Mesenchymal stem cell (in vitro differentiated cells and primary cell): ENCODE data around the gene NAXD.
"Not testable (repeated sequence)": the region's sequence is repeated elsewhere in the genome, so short reads cannot be mapped to it uniquely, and the experiment has no call there.

ENCODE experiments used
- DNase-seq: peaks from one replicate; pipeline ENCODE4 v3.0.0-alpha.2; 2013
- H2AFZ ChIP-seq: one replicate; pipeline ENCODE4 v1.6.1; 2013; ENCODE audit warnings: low read depth, mild to moderate bottlenecking, control low read depth, inconsistent platforms, low read length, moderate library complexity
- H2AK5ac ChIP-seq: 2 replicates; pipeline ENCODE4 v1.6.1; 2013; ENCODE audit warnings: low read length, moderate library complexity, mild to moderate bottlenecking, inconsistent platforms; ENCODE audit not compliant: severe bottlenecking
- H2BK120ac ChIP-seq: one replicate; pipeline ENCODE4 v1.6.1; 2013; ENCODE audit warnings: low read depth, mild to moderate bottlenecking, inconsistent platforms, low read length, moderate library complexity
- H2BK12ac ChIP-seq, 2 experiments: one replicate each; pipeline ENCODE4 v1.6.1; 2013; ENCODE audit warnings: inconsistent platforms in 2 of 2, low read length in 2 of 2, mild to moderate bottlenecking in 2 of 2, moderate library complexity in 2 of 2, control low read depth in 1 of 2
- H2BK15ac ChIP-seq: one replicate; pipeline ENCODE4 v1.6.1; 2013; ENCODE audit warnings: mild to moderate bottlenecking, low read depth, inconsistent platforms; ENCODE audit not compliant: poor library complexity, severe bottlenecking
- H2BK5ac ChIP-seq: 2 replicates; pipeline ENCODE4 v1.6.1; 2013; ENCODE audit warnings: low read depth, mild to moderate bottlenecking, low read length, control low read depth, inconsistent platforms; ENCODE audit not compliant: poor library complexity, severe bottlenecking
- H3K14ac ChIP-seq, 2 experiments: one replicate each; pipeline ENCODE4 v1.6.1; 2013; ENCODE audit warnings: inconsistent platforms in 2 of 2, low read length in 2 of 2, control low read depth in 1 of 2, mild to moderate bottlenecking in 1 of 2, moderate library complexity in 1 of 2
- H3K18ac ChIP-seq, 2 experiments: one replicate each; pipeline ENCODE4 v1.6.1; 2013; ENCODE audit warnings: inconsistent platforms in 2 of 2, low read length in 2 of 2, control low read depth in 1 of 2, low read depth in 1 of 2, mild to moderate bottlenecking in 1 of 2
- H3K23ac ChIP-seq, 2 experiments: one replicate each; pipeline ENCODE4 v1.6.1; 2013; ENCODE audit warnings: inconsistent platforms in 2 of 2, low read length in 2 of 2, mild to moderate bottlenecking in 2 of 2, moderate library complexity in 2 of 2, control low read depth in 1 of 2
- H3K27ac ChIP-seq: 2 replicates; pipeline ENCODE4 v1.5.1; 2013; ENCODE audit warnings: mild to moderate bottlenecking, moderate library complexity, low read length, control low read depth, inconsistent platforms; ENCODE audit not compliant: poor library complexity, severe bottlenecking
- H3K27me3 ChIP-seq, 2 experiments: 2 replicates each; pipeline versions ENCODE4 v1.6.1 to v1.7.0; 2013; ENCODE audit warnings: low read length in 2 of 2, mild to moderate bottlenecking in 2 of 2, moderate library complexity in 2 of 2, control low read depth in 1 of 2, inconsistent platforms in 1 of 2; ENCODE audit not compliant: control insufficient read depth in 1 of 2, insufficient read depth in 1 of 2
- H3K36me3 ChIP-seq, 2 experiments: 2 replicates each; pipeline versions ENCODE4 v1.6.1 to v1.7.0; 2013; ENCODE audit warnings: low read length in 2 of 2, control low read depth in 1 of 2, inconsistent platforms in 1 of 2, low read depth in 1 of 2, mild to moderate bottlenecking in 1 of 2; ENCODE audit not compliant: insufficient read depth in 2 of 2, control insufficient read depth in 1 of 2
- H3K4ac ChIP-seq, 2 experiments: one replicate each; pipeline ENCODE4 v1.6.1; 2013; ENCODE audit warnings: inconsistent platforms in 2 of 2, low read length in 2 of 2, mild to moderate bottlenecking in 2 of 2, moderate library complexity in 2 of 2, control low read depth in 1 of 2, low read depth in 1 of 2
- H3K4me1 ChIP-seq: 2 replicates; pipeline ENCODE4 v1.6.1; 2013; ENCODE audit warnings: low read depth, low read length, control low read depth; ENCODE audit not compliant: control insufficient read depth, insufficient read depth
- H3K4me2 ChIP-seq: 2 replicates; pipeline ENCODE4 v1.6.1; 2013; ENCODE audit warnings: low read length, mild to moderate bottlenecking, inconsistent platforms; ENCODE audit not compliant: poor library complexity, severe bottlenecking
- H3K4me3 ChIP-seq, 2 experiments: 2 replicates each; pipeline versions ENCODE4 v1.5.1 to v1.7.0; 2013; ENCODE audit warnings: low read length in 2 of 2, mild to moderate bottlenecking in 2 of 2, control low read depth in 1 of 2, low read depth in 1 of 2; ENCODE audit not compliant: insufficient read depth in 1 of 2
- H3K79me1 ChIP-seq: replicated peaks from 2 replicates; pipeline ENCODE4 v1.6.1; 2013; ENCODE audit warnings: mild to moderate bottlenecking, control low read depth, low read length, inconsistent platforms; ENCODE audit not compliant: poor library complexity, severe bottlenecking
- H3K9ac ChIP-seq: 2 replicates; pipeline ENCODE4 v1.7.0; 2013; ENCODE audit warnings: mild to moderate bottlenecking, low read length, moderate library complexity
- H3K9me3 ChIP-seq: 2 replicates; pipeline ENCODE4 v1.7.0; 2013; ENCODE audit warnings: mild to moderate bottlenecking, low read length; ENCODE audit not compliant: control insufficient read depth
- H4K8ac ChIP-seq: one replicate; pipeline ENCODE4 v1.6.1; 2013; ENCODE audit warnings: inconsistent platforms, mild to moderate bottlenecking, low read length, moderate library complexity
- H4K91ac ChIP-seq: one replicate; pipeline ENCODE4 v1.6.1; 2013; ENCODE audit warnings: mild to moderate bottlenecking, low read length, inconsistent platforms
- WGBS: methylation state at CpG from one replicate; pipeline ENCODE4 v1.1.7; 2013; ENCODE audit warnings: mixed read lengths; 5-methylcytosine and 5-hydroxymethylcytosine counted together

The NAXD gene

DNA sequence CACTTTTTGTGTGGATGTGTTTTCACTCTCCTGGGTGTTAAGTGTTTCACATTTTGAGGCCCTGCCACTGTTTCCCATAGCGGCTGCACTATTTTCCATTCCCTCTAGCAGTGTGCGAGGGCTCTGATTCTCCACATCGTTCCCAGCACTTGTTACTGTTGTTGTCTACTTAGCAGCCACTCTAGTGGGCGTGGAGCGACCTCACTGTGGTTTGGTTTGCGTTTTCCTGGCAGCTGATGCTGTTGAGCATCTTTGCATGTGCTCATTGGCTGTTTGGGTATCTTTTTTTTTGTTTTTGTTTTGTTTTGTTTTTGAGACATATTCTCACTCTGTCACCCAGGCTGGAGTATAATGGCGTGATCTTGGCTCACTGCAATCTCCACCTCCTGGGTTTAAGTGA is 14.4 kb downstream of the NAXD start:
- no peak overlapping the region for H2BK15ac ChIP-seq
- WGBS = 96% methylated on average over 7 of the region's 7 CpGs
- H3K14ac ChIP-seq = no peak overlapping the region
- no peak overlapping the region for H3K4me3 ChIP-seq
- H3K23ac ChIP-seq = no peak overlapping the region
- no peaks in the 10 kb centered on the region for H3K9me3 ChIP-seq
- H2BK12ac ChIP-seq = no peak overlapping the region
- no peak overlapping the region for H3K18ac ChIP-seq
- no peak overlapping the region for H4K8ac ChIP-seq
- H4K91ac ChIP-seq = no peak overlapping the region
- H2BK5ac ChIP-seq = no peak overlapping the region
- peaks cover 39 to 68% of the 10 kb centered on the region in 2 experiments for H3K36me3 ChIP-seq
- peaks cover 27% of the 10 kb centered on the region for H3K4me1 ChIP-seq
- H2AK5ac ChIP-seq = no peak overlapping the region
- H2AFZ ChIP-seq = no peak overlapping the region
- H3K4me2 ChIP-seq = no peak overlapping the region
- H2BK120ac ChIP-seq = no peak overlapping the region
- H3K27me3 ChIP-seq = no peaks in the 10 kb centered on the region
- H3K79me1 ChIP-seq = peaks cover 13% of the 10 kb centered on the region
- H3K4ac ChIP-seq = no peak overlapping the region
- H3K9ac ChIP-seq = no peak overlapping the region
- H3K27ac ChIP-seq = no peak overlapping the region
- DNase-seq = no peak

DNA sequence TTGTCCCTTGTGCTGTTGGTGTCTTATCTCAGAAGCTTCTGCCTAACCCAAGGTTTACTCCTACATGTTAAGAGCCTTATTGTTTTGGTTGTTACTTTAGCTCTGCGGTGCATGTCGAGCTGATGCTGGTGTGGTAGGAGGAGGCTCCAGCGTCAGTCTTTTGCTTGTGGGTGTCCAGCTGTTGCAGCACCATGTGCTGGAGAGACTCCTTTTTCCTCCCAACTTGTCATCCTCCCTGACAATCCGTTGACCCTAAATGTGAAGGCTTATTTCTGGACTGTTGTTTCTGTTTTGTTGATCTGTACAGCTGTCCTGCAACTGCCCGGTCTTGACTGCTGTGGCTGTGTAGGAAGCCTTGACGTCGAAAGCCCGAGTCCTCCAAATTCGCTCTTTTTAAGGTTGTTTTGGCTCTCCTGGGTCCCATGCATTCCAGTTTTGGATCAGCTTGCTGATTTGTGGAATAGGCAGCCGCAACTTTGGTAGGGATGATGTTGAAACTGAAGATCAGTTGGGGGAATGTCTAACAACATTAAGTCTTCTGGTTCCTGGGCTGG is 15.3 kb downstream of the NAXD start:
- Histone ChIP-seq H3K4me1 (peaks cover 31% of the 10 kb centered on the region), H3K4me2 (no peak overlapping the region), H4K8ac (no peak overlapping the region), H3K9ac (no peak overlapping the region), H2BK12ac (no peak overlapping the region), H3K23ac (no peak overlapping the region), H2BK15ac (no peak overlapping the region), H3K9me3 (no peaks in the 10 kb centered on the region), H3K27ac (no peak overlapping the region), H2BK5ac (no peak overlapping the region), H2BK120ac (no peak overlapping the region), H3K4ac (no peak overlapping the region), H3K27me3 (no peaks in the 10 kb centered on the region), H3K18ac (no peak overlapping the region), H2AFZ (no peak overlapping the region), H2AK5ac (no peak overlapping the region), H4K91ac (no peak overlapping the region), H3K4me3 (no peak overlapping the region), H3K14ac (no peak overlapping the region), H3K36me3 (peaks cover 39 to 68% of the 10 kb centered on the region in 2 experiments), H3K79me1 (peaks cover 10% of the 10 kb centered on the region)
- 98% methylated on average over 10 of the region's 10 CpGs for WGBS
- DNase-seq = no peak

DNA sequence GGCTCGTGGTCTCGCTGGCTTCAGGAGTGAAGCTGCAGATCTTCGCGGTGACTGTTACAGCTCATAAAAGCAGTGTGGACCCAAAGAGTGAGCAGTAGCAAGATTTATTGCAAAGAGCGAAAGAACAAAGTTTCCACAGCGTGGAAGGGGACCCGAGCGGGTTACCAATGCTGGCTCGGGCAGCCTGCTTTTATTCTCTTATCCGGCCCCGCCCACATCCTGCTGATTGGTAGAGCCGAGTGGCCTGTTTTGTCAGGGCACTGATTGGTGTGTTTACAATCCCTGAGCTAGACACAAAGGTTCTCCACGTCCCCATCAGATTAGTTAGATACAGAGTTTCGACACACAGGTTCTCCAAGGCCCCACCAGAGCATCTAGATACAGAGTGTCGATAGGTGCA is 16.9 kb downstream of the NAXD start:
- H3K4ac ChIP-seq, H2BK15ac ChIP-seq, H4K91ac ChIP-seq, H3K27ac ChIP-seq, H2BK12ac ChIP-seq, H3K14ac ChIP-seq, H3K9ac ChIP-seq, H2BK5ac ChIP-seq, H3K4me3 ChIP-seq, DNase-seq, H3K27me3 ChIP-seq, H3K4me2 ChIP-seq, H3K9me3 ChIP-seq, H3K23ac ChIP-seq, H2AFZ ChIP-seq, H3K18ac ChIP-seq, H2BK120ac ChIP-seq, H4K8ac ChIP-seq, H2AK5ac ChIP-seq: not testable (repeated sequence)
- H3K4me1 ChIP-seq = peaks cover 33% of the 10 kb centered on the region
- H3K36me3 ChIP-seq = peaks cover 45 to 79% of the 10 kb centered on the region in 2 experiments
- H3K79me1 ChIP-seq = peaks cover 23% of the 10 kb centered on the region
- 91% methylated on average over 15 of the region's 15 CpGs for WGBS

DNA sequence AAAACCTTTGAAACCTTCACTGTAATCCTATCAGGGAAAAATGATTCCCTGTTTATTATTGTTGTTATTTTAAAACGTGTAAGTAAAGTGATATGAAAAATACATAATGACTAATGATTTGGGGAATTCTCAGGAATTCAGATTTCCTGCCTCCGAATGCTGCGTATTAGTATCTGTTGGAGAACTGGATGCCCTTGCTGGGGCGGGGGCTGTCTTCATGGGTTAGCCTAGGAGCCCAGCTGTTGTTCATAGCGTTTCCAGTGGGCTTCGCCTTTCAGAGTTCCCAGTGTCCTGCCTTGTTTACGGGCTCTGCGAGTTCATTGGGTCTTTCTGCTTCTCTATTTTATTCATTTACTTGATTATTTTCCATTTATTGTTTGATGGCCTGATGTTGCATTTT is 18.4 kb downstream of the NAXD start:
- Histone ChIP-seq H2BK5ac (no peak overlapping the region), H3K27ac (no peak overlapping the region), H2BK12ac (no peak overlapping the region), H2BK15ac (no peak overlapping the region), H3K9ac (no peak overlapping the region), H3K27me3 (no peaks in the 10 kb centered on the region), H4K91ac (no peak overlapping the region), H3K79me1 (peaks cover 33% of the 10 kb centered on the region), H3K14ac (no peak overlapping the region), H3K4me2 (no peak overlapping the region), H2AK5ac (no peak overlapping the region), H3K18ac (no peak overlapping the region), H3K4me3 (no peak overlapping the region), H2AFZ (no peak overlapping the region), H2BK120ac (no peak overlapping the region), H3K4me1 (peaks cover 18% of the 10 kb centered on the region), H4K8ac (no peak overlapping the region), H3K9me3 (no peaks in the 10 kb centered on the region), H3K4ac (no peak overlapping the region), H3K23ac (no peak overlapping the region), H3K36me3 (peaks cover 51 to 79% of the 10 kb centered on the region in 2 experiments)
- 85% methylated on average over 4 of the region's 8 CpGs for WGBS
- no peak for DNase-seq
